ENCODE results near the gene PHF1.
A peak's percentile ranks its signal among the peaks of the same experiment; 100 is the strongest.

The PHF1 gene

GRCh38 chr6:33415831-33416230, 5.0 kb downstream of the PHF1 start:
- no peak for TF ChIP-seq CTCF (IDR thresholded peaks at IDR 0.05; ENCODE audit: low read depth, low read length)
- no peak for DNase-seq (ENCODE audit: low read depth in 2 of 2)
- peak overlapping the region; percentile 3 to 81 for H3K4me3 ChIP-seq (replicated peaks in 1 of 2; ENCODE audit: low read depth in 2 of 2, low read length in 2 of 2)

- DNase-seq (ENCODE audit: low read depth in 2 of 2) = no peak
- no peak for TF ChIP-seq CTCF (IDR thresholded peaks at IDR 0.05; ENCODE audit: low read depth, low read length)
- peak overlapping the region; percentile 81 to 91 for H3K4me3 ChIP-seq (replicated peaks in 1 of 2; ENCODE audit: low read depth in 2 of 2, low read length in 2 of 2)
These were observed 5.7 kb downstream of the PHF1 start for GRCh38 chr6:33416386-33417127.

- no peak for TF ChIP-seq CTCF (IDR thresholded peaks at IDR 0.05; ENCODE audit: low read depth, low read length)
- H3K4me3 ChIP-seq (replicated peaks in 1 of 2; ENCODE audit: low read depth in 2 of 2, low read length in 2 of 2) = peak overlapping the region; percentile 81 to 91
- DNase-seq (ENCODE audit: low read depth in 2 of 2) = peak; percentile 74 to 87
These were observed 6.5 kb downstream of the PHF1 start for GRCh38 chr6:33417128-33417902.

GRCh38 chr6:33417903-33418689, 7.3 kb downstream of the PHF1 start, which contains the start of gene CUTA:
Gene CUTA (minus strand): TSS chr6:33418107. CDS start chr6:33418000, 107 bp downstream.
- peak; percentile 100 for DNase-seq (ENCODE audit: low read depth in 2 of 2)

GRCh38 chr6:33418690-33419291, 8.0 kb downstream of the PHF1 start:
- peak overlapping the region; percentile 23 to 39 for H3K4me3 ChIP-seq (replicated peaks in 1 of 2; ENCODE audit: low read depth in 2 of 2, low read length in 2 of 2)
- TF ChIP-seq CTCF (IDR thresholded peaks at IDR 0.05; ENCODE audit: low read depth, low read length) = no peak
- DNase-seq (ENCODE audit: low read depth in 2 of 2) = peak; percentile 41 to 42

More at GRCh38 chr6:33417903-33418689, 7.3 kb downstream of the PHF1 start, which contains the start of gene CUTA:
- peak; percentile 5 for TF ChIP-seq CTCF (IDR thresholded peaks at IDR 0.05; ENCODE audit: low read depth, low read length)
- H3K4me3 ChIP-seq (replicated peaks in 1 of 2; ENCODE audit: low read depth in 2 of 2, low read length in 2 of 2) = peak within 1 kb of the TSS; percentile 81 to 91
